HG02840 (cell line): Measurements from ENCODE around the gene TMEM45B.

Source experiments
- ATAC-seq: cut with Tn5 transposase; IDR thresholded peaks from one replicate; pipeline ENCODE4 v1.9.1; 2021; ENCODE audit warnings: mild to moderate bottlenecking, moderate library complexity, moderate number of reproducible peaks; ENCODE audit not compliant: unreplicated experiment, low FRiP score

Gene TMEM45B

GRCh38 chr11:129895126-129896041, 79.7 kb downstream of the TMEM45B start, which contains the start of gene NFRKB:
NFRKB (minus strand) TSS chr11:129895578; CDS start chr11:129892849, 2,729 bp downstream.
- peak; percentile 93 for ATAC-seq

- ATAC-seq = no peak
These were observed 80.4 kb downstream of the TMEM45B start for GRCh38 chr11:129896062-129896461.

- no peak for ATAC-seq
These were observed 89.8 kb downstream of the TMEM45B start for GRCh38 chr11:129905402-129905801.
